ENCODE measurements around the gene RAPGEF2.

DNA sequence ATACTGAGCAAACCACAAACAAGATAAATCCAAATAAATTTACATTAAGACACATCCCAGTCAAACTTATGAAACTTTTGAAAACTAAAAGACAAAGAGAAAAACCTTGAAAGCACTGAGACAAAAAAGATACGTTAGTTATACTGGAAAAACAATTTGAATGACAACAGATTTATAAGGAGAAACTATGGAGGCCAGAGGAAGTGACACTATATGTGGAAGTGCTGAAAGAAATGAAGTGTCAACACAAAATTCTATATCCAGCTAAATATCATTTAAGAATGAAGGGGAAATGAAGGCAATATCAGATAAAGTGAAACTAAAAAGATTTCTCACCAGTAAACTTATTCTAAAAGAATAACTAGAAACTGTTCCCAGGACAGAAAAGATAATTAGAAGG lies 283.7 kb downstream of the RAPGEF2 start:
- no peak for TF ChIP-seq ZNF48 (tag by site-specific recombination; IDR thresholded peaks at IDR 0.05)
- TF ChIP-seq, protein P1, sequence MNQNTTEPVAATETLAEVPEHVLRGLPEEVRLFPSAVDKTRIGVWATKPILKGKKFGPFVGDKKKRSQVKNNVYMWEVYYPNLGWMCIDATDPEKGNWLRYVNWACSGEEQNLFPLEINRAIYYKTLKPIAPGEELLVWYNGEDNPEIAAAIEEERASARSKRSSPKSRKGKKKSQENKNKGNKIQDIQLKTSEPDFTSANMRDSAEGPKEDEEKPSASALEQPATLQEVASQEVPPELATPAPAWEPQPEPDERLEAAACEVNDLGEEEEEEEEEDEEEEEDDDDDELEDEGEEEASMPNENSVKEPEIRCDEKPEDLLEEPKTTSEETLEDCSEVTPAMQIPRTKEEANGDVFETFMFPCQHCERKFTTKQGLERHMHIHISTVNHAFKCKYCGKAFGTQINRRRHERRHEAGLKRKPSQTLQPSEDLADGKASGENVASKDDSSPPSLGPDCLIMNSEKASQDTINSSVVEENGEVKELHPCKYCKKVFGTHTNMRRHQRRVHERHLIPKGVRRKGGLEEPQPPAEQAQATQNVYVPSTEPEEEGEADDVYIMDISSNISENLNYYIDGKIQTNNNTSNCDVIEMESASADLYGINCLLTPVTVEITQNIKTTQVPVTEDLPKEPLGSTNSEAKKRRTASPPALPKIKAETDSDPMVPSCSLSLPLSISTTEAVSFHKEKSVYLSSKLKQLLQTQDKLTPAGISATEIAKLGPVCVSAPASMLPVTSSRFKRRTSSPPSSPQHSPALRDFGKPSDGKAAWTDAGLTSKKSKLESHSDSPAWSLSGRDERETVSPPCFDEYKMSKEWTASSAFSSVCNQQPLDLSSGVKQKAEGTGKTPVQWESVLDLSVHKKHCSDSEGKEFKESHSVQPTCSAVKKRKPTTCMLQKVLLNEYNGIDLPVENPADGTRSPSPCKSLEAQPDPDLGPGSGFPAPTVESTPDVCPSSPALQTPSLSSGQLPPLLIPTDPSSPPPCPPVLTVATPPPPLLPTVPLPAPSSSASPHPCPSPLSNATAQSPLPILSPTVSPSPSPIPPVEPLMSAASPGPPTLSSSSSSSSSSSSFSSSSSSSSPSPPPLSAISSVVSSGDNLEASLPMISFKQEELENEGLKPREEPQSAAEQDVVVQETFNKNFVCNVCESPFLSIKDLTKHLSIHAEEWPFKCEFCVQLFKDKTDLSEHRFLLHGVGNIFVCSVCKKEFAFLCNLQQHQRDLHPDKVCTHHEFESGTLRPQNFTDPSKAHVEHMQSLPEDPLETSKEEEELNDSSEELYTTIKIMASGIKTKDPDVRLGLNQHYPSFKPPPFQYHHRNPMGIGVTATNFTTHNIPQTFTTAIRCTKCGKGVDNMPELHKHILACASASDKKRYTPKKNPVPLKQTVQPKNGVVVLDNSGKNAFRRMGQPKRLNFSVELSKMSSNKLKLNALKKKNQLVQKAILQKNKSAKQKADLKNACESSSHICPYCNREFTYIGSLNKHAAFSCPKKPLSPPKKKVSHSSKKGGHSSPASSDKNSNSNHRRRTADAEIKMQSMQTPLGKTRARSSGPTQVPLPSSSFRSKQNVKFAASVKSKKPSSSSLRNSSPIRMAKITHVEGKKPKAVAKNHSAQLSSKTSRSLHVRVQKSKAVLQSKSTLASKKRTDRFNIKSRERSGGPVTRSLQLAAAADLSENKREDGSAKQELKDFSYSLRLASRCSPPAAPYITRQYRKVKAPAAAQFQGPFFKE (tag by site-specific recombination; IDR thresholded peaks at IDR 0.05; ENCODE audit: borderline replicate concordance): no peak
- TF ChIP-seq CTCF (tag by site-specific recombination; IDR thresholded peaks at IDR 0.05): no peak
- TF ChIP-seq ZBTB6 (tag by site-specific recombination; IDR thresholded peaks at IDR 0.05): no peak
- no peak for TF ChIP-seq ZNF555 (tag by site-specific recombination; conservative IDR thresholded peaks at IDR 0.05)
- no peak for TF ChIP-seq ZNF324 (tag by site-specific recombination; IDR thresholded peaks at IDR 0.05)
- no peak for TF ChIP-seq KLF9 (tag by site-specific recombination; IDR thresholded peaks at IDR 0.05; ENCODE audit: low read depth)
- TF ChIP-seq ZNF274 (IDR thresholded peaks at IDR 0.05; ENCODE audit: low read length): no peak
- no peak for TF ChIP-seq ZNF274 (tag by site-specific recombination; IDR thresholded peaks at IDR 0.05; ENCODE audit: borderline replicate concordance)

All from HEK293 (cell line).